H9 (cell line): ENCODE results near the gene CCDC192. TPM values are rescaled to one million over a fixed set of nuclear protein-coding genes. Genes with fewer than 3 reads are reported as not detected.

Experiments used
- DNase-seq: peaks from one replicate; pipeline ENCODE4 v3.0.0-alpha.2; 2017
- H2AFZ ChIP-seq: one replicate; pipeline ENCODE4 v1.6.1; 2013; ENCODE audit warnings: mild to moderate bottlenecking, low read length, control low read depth, moderate library complexity
- H2AK5ac ChIP-seq: 2 replicates; pipeline ENCODE4 v1.6.1; 2013; ENCODE audit warnings: low read length, control low read depth, mixed read lengths; ENCODE audit not compliant: insufficient read length
- H2BK120ac ChIP-seq: one replicate; pipeline ENCODE4 v1.6.1; 2013; ENCODE audit warnings: low read depth, mild to moderate bottlenecking, low read length, control low read depth, inconsistent platforms; ENCODE audit not compliant: poor library complexity, severe bottlenecking
- H2BK12ac ChIP-seq: 2 replicates; pipeline ENCODE4 v1.6.1; 2013; ENCODE audit warnings: low read length, control low read depth, mixed read lengths, low read depth; ENCODE audit not compliant: insufficient read length
- H2BK15ac ChIP-seq: 2 replicates; pipeline ENCODE4 v1.6.1; 2013; ENCODE audit warnings: low read depth, low read length, control low read depth
- H2BK20ac ChIP-seq: one replicate; pipeline ENCODE4 v1.6.1; 2013; ENCODE audit warnings: low read depth, mild to moderate bottlenecking, low read length, control low read depth, inconsistent platforms; ENCODE audit not compliant: poor library complexity, severe bottlenecking
- H2BK5ac ChIP-seq: 2 replicates; pipeline ENCODE4 v1.6.1; 2013; ENCODE audit warnings: low read length, control low read depth, mixed read lengths; ENCODE audit not compliant: insufficient read length
- H3K14ac ChIP-seq: 2 replicates; pipeline ENCODE4 v1.6.1; 2013; ENCODE audit warnings: low read length, control low read depth; ENCODE audit not compliant: insufficient read depth
- H3K18ac ChIP-seq: 2 replicates; pipeline ENCODE4 v1.6.1; 2013; ENCODE audit warnings: low read depth, mild to moderate bottlenecking, mixed read lengths, low read length, control low read depth; ENCODE audit not compliant: insufficient read length
- H3K23ac ChIP-seq: 2 replicates; pipeline ENCODE4 v1.6.1; 2013; ENCODE audit warnings: low read length, control low read depth, mixed read lengths, low read depth; ENCODE audit not compliant: insufficient read length
- H3K23me2 ChIP-seq: 2 replicates; pipeline ENCODE4 v1.6.1; 2013; ENCODE audit warnings: low read depth, mild to moderate bottlenecking, mixed read lengths, low read length, control low read depth; ENCODE audit not compliant: insufficient read length, poor library complexity, severe bottlenecking
- H3K27ac ChIP-seq: 2 replicates; pipeline ENCODE4 v1.5.1; 2013; ENCODE audit warnings: low read length, control low read depth, mixed read lengths, low read depth; ENCODE audit not compliant: insufficient read length
- H3K27me3 ChIP-seq: 2 replicates; pipeline ENCODE4 v1.6.1; 2013; ENCODE audit warnings: low read length, control low read depth, inconsistent platforms; ENCODE audit not compliant: insufficient read depth
- H3K4ac ChIP-seq: 2 replicates; pipeline ENCODE4 v1.6.1; 2013; ENCODE audit warnings: low read depth, mild to moderate bottlenecking, control low read depth, inconsistent platforms, low read length, moderate library complexity
- H3K4me1 ChIP-seq: 2 replicates; pipeline ENCODE4 v1.6.1; 2013; ENCODE audit warnings: low read length, control low read depth, inconsistent platforms; ENCODE audit not compliant: insufficient read depth
- H3K4me2 ChIP-seq: 2 replicates; pipeline ENCODE4 v1.6.1; 2013; ENCODE audit warnings: low read length, control low read depth, mixed read lengths; ENCODE audit not compliant: insufficient read length, insufficient read depth
- H3K56ac ChIP-seq: 2 replicates; pipeline ENCODE4 v1.6.1; 2013; ENCODE audit warnings: low read depth, mild to moderate bottlenecking, mixed read lengths, low read length, control low read depth; ENCODE audit not compliant: insufficient read length
- H3K79me1 ChIP-seq: 2 replicates; pipeline ENCODE4 v1.6.1; 2013; ENCODE audit warnings: low read depth, mild to moderate bottlenecking, moderate library complexity, low read length, control low read depth, inconsistent platforms; ENCODE audit not compliant: insufficient read depth, poor library complexity, severe bottlenecking
- H3K79me2 ChIP-seq: 2 replicates; pipeline ENCODE4 v1.6.1; 2013; ENCODE audit warnings: low read length, control low read depth, inconsistent platforms; ENCODE audit not compliant: insufficient read depth
- H3K9ac ChIP-seq: 2 replicates; pipeline ENCODE4 v1.6.1; 2013; ENCODE audit warnings: low read length, control low read depth, mixed read lengths; ENCODE audit not compliant: insufficient read length; ENCODE audit errors: extremely low read depth
- H3K9me3 ChIP-seq: one replicate; pipeline ENCODE4 v1.6.1; 2013; ENCODE audit warnings: low read depth, low read length, inconsistent platforms; ENCODE audit not compliant: control insufficient read depth
- H3T11ph ChIP-seq: one replicate; pipeline ENCODE4 v1.6.1; 2013; ENCODE audit warnings: mild to moderate bottlenecking, low read length, control low read depth, inconsistent platforms
- H4K20me1 ChIP-seq: one replicate; pipeline ENCODE4 v1.6.1; 2013; ENCODE audit not compliant: control insufficient read depth, insufficient read length, insufficient read depth
- H4K5ac ChIP-seq: 2 replicates; pipeline ENCODE4 v1.6.1; 2013; ENCODE audit warnings: low read depth, mild to moderate bottlenecking, mixed read lengths, low read length, control low read depth; ENCODE audit not compliant: insufficient read length
- H4K8ac ChIP-seq: replicated peaks from 2 replicates; pipeline ENCODE4 v1.6.1; 2013; ENCODE audit warnings: low read length, control low read depth, mixed read lengths, low read depth; ENCODE audit not compliant: insufficient read length
- H4K91ac ChIP-seq: 2 replicates; pipeline ENCODE4 v1.6.1; 2013; ENCODE audit warnings: low read depth, mild to moderate bottlenecking, moderate library complexity, mixed read lengths, low read length, control low read depth; ENCODE audit not compliant: insufficient read length
- H3K27ac Mint-ChIP-seq, 3 experiments: 2 replicates in 2 of 3; 3 replicates in 1 of 3; pipeline ENCODE4 v1.8.0; 2020 to 2021; ENCODE audit warnings: mixed read lengths in 3 of 3, mild to moderate bottlenecking in 1 of 3, moderate library complexity in 1 of 3
- H3K27me3 Mint-ChIP-seq: 2 replicates; pipeline ENCODE4 v1.8.0; 2021; ENCODE audit warnings: low read depth, mild to moderate bottlenecking, moderate library complexity, mixed read lengths
- H3K36me3 Mint-ChIP-seq, 3 experiments: 2 replicates in 2 of 3; 3 replicates in 1 of 3; pipeline ENCODE4 v1.8.0; 2020 to 2021; ENCODE audit warnings: low read depth in 3 of 3, mixed read lengths in 3 of 3; ENCODE audit not compliant: insufficient read depth in 1 of 3
- H3K4me1 Mint-ChIP-seq, 2 experiments: 2 replicates each; pipeline ENCODE4 v1.8.0; 2020; ENCODE audit warnings: mixed read lengths in 2 of 2
- H3K4me3 Mint-ChIP-seq, 2 experiments: 2 replicates in 1 of 2; 3 replicates in 1 of 2; pipeline ENCODE4 v1.8.0; 2020 to 2021; ENCODE audit warnings: mild to moderate bottlenecking in 2 of 2, mixed read lengths in 2 of 2, moderate library complexity in 1 of 2
- H3K9me3 Mint-ChIP-seq, 2 experiments: 2 replicates in 1 of 2; 3 replicates in 1 of 2; pipeline ENCODE4 v1.8.0; 2020; ENCODE audit warnings: mild to moderate bottlenecking in 2 of 2, mixed read lengths in 2 of 2, moderate library complexity in 1 of 2
- total RNA-seq: library from RNA; stranded (reverse); gene quantifications from 2 replicates; pipeline ENCODE4 v1.2.1, GENCODE V29; 2021
- TF ChIP-seq, protein P1 (sequence below): fragments of 200-600 bp; sonication (generic); conservative IDR thresholded peaks from 3 replicates; pipeline ENCODE4 v1.8.0; 2021; ENCODE audit warnings: antibody characterized with exemption, mild to moderate bottlenecking

The CCDC192 gene
- total RNA-seq, 1 experiment from 2014 or later: not detected

DNA sequence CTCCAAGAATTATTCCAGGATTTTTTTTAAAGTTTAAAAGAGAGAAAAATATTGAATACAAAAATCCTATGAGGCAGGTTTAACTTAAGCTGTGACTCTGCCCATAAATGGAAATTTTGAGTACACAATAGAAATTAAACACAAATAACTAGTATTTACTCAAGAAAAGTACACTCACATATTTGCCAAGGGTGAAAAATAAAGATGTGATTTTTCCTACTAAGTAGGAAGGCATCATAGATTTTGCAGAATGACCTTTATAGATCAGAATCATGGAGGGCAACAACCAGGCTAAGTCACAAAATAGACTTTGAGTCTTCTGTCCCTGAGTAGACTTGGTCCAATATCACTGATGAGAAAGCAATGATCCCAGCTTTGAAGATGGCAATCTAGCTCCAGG, 277.7 kb downstream of the CCDC192 start:
- H3K27me3 Mint-ChIP-seq: no peaks in the 10 kb centered on the region
- Histone ChIP-seq H3T11ph (no peak overlapping the region), H4K91ac (no peak overlapping the region), H3K4me1 (0 out of 2 replicates have a peak, but pooled peaks cover 3% of the 10 kb centered on the region), H3K9me3 (no peaks in the 10 kb centered on the region), H3K27ac (no peak overlapping the region), H3K4me2 (no peak overlapping the region), H3K56ac (no peak overlapping the region), H2AK5ac (no peak overlapping the region), H3K23me2 (no peaks in the 10 kb centered on the region), H3K79me2 (no peaks in the 10 kb centered on the region), H3K14ac (no peak overlapping the region), H4K8ac (no peak overlapping the region), H3K23ac (no peak overlapping the region), H2BK15ac (no peak overlapping the region), H2BK120ac (no peak overlapping the region), H2BK20ac (no peak overlapping the region), H2AFZ (no peak overlapping the region), H3K9ac (no peak overlapping the region), H3K79me1 (no peaks in the 10 kb centered on the region), H4K20me1 (no peaks in the 10 kb centered on the region), H4K5ac (no peak overlapping the region), H2BK12ac (no peak overlapping the region), H2BK5ac (no peak overlapping the region), H3K18ac (no peak overlapping the region), H3K4ac (no peak overlapping the region), H3K27me3 (no peaks in the 10 kb centered on the region)
- no peaks in the 10 kb centered on the region for H3K36me3 Mint-ChIP-seq
- peaks cover 13 to 17% of the 10 kb centered on the region in 2 experiments for H3K4me1 Mint-ChIP-seq
- no peak for DNase-seq
- H3K4me3 Mint-ChIP-seq: no peak overlapping the region
- no peak overlapping the region for H3K27ac Mint-ChIP-seq
- TF ChIP-seq, protein P1, sequence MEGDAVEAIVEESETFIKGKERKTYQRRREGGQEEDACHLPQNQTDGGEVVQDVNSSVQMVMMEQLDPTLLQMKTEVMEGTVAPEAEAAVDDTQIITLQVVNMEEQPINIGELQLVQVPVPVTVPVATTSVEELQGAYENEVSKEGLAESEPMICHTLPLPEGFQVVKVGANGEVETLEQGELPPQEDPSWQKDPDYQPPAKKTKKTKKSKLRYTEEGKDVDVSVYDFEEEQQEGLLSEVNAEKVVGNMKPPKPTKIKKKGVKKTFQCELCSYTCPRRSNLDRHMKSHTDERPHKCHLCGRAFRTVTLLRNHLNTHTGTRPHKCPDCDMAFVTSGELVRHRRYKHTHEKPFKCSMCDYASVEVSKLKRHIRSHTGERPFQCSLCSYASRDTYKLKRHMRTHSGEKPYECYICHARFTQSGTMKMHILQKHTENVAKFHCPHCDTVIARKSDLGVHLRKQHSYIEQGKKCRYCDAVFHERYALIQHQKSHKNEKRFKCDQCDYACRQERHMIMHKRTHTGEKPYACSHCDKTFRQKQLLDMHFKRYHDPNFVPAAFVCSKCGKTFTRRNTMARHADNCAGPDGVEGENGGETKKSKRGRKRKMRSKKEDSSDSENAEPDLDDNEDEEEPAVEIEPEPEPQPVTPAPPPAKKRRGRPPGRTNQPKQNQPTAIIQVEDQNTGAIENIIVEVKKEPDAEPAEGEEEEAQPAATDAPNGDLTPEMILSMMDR: no peak
- H3K9me3 Mint-ChIP-seq: no peaks in the 10 kb centered on the region
